Smooth muscle cell (in vitro differentiated cells): ENCODE measurements around the gene GTPBP4. TPM values are rescaled to one million over a fixed set of nuclear protein-coding genes. Genes with fewer than 3 reads are reported as not detected.

Source experiments
- DNase-seq: peaks from one replicate; lab custom pipeline; 2025; ENCODE audit not compliant: unreplicated experiment; lab: John Stamatoyannopoulos, UW
- H2AFZ ChIP-seq: fragments of 200-600 bp; sonication (generic); 2 replicates; pipeline ENCODE4 v1.6.0; 2016; ENCODE audit warnings: antibody characterized with exemption, low read depth, mild to moderate bottlenecking
- H3F3A ChIP-seq: fragments of 200-600 bp; sonication (generic); 2 replicates; pipeline ENCODE4 v1.6.0; 2017; ENCODE audit warnings: antibody characterized with exemption, low read depth
- H3K27ac ChIP-seq: fragments of 200-600 bp; sonication (generic); 2 replicates; pipeline ENCODE4 v1.5.1; 2016; ENCODE audit warnings: low read depth, mild to moderate bottlenecking
- H3K27me3 ChIP-seq: fragments of 200-600 bp; sonication (generic); 2 replicates; pipeline ENCODE4 v1.6.1; 2016; ENCODE audit warnings: low read depth, mild to moderate bottlenecking
- H3K36me3 ChIP-seq: fragments of 200-600 bp; sonication (generic); 2 replicates; pipeline ENCODE4 v1.5.1; 2016; ENCODE audit warnings: low read depth
- H3K4me1 ChIP-seq: fragments of 200-600 bp; sonication (generic); 2 replicates; pipeline ENCODE4 v1.5.1; 2016; ENCODE audit warnings: low read depth
- H3K4me2 ChIP-seq: fragments of 200-600 bp; sonication (generic); 2 replicates; pipeline ENCODE4 v1.6.0; 2016; ENCODE audit warnings: mild to moderate bottlenecking
- H3K4me3 ChIP-seq: fragments of 200-600 bp; sonication (generic); 2 replicates; pipeline ENCODE4 v1.5.1; 2016; ENCODE audit warnings: mild to moderate bottlenecking
- H3K79me2 ChIP-seq: fragments of 200-600 bp; sonication (generic); 2 replicates; pipeline ENCODE4 v1.6.0; 2016; ENCODE audit warnings: low read depth, mild to moderate bottlenecking
- H3K9ac ChIP-seq: fragments of 200-600 bp; sonication (generic); 2 replicates; pipeline ENCODE4 v1.6.0; 2016; ENCODE audit warnings: low read depth
- H3K9me3 ChIP-seq: fragments of 200-600 bp; sonication (generic); replicated peaks from 2 replicates; pipeline ENCODE4 v1.5.1; 2016; ENCODE audit warnings: low read depth
- H4K20me1 ChIP-seq: fragments of 200-600 bp; sonication (generic); 2 replicates; pipeline ENCODE4 v1.6.0; 2016; ENCODE audit warnings: low read depth
- CTCF ChIP-seq: fragments of 200-600 bp; sonication (generic); IDR thresholded peaks from 2 replicates; pipeline ENCODE4 v1.5.1; 2017; ENCODE audit warnings: borderline replicate concordance, mild to moderate bottlenecking, antibody characterized with exemption; ENCODE audit not compliant: insufficient read depth, poor library complexity, severe bottlenecking
- WGBS: methylation state at CpG from one replicate; pipeline ENCODE4 v1.1.7; 2016; ENCODE audit warnings: low lambda C conversion rate; 5-methylcytosine and 5-hydroxymethylcytosine counted together
- polyA plus RNA-seq: library from polyadenylated mRNA; unstranded; fragments of >200 nt; fragmentation: Nextera tagmentation; extraction: Ambion mirVana; gene quantifications from 2 replicates; pipeline ENCODE4 v1.2.1, GENCODE V29; 2016
- total RNA-seq: library from RNA; depleted of rRNA; stranded (reverse); fragments of >200 nt; gene quantifications from 2 replicates; pipeline ENCODE4 v1.2.3, GENCODE V29; 2014

Gene GTPBP4
- total and polyA plus RNA-seq, 2 experiments from 2014 or later: 42.5 to 52.1 TPM

GRCh38 chr10:1011696-1012095, 23.5 kb downstream of the GTPBP4 start:
- DNase-seq: no peak
- no peak overlapping the region for H3K27ac ChIP-seq
- WGBS: 99% methylated on average over 16 of the region's 16 CpGs
- H3F3A ChIP-seq: no peaks in the 10 kb centered on the region
- no peak overlapping the region for H3K4me3 ChIP-seq
- no peak overlapping the region for H3K9ac ChIP-seq
- no peaks in the 10 kb centered on the region for H3K9me3 ChIP-seq
- peaks cover 15% of the 10 kb centered on the region for H4K20me1 ChIP-seq
- TF ChIP-seq CTCF: no peak
- H2AFZ ChIP-seq: no peak overlapping the region
- peaks cover 5% of the 10 kb centered on the region for H3K79me2 ChIP-seq
- H3K27me3 ChIP-seq: no peaks in the 10 kb centered on the region
- H3K4me2 ChIP-seq: no peak overlapping the region
- H3K36me3 ChIP-seq: peaks cover 39% of the 10 kb centered on the region
- H3K4me1 ChIP-seq: no peaks in the 10 kb centered on the region

- H3K9ac ChIP-seq: no peak overlapping the region
- H3K27me3 ChIP-seq: no peaks in the 10 kb centered on the region
- peaks cover 5% of the 10 kb centered on the region for H3K79me2 ChIP-seq
- DNase-seq: no peak
- H4K20me1 ChIP-seq: peaks cover 8% of the 10 kb centered on the region
- TF ChIP-seq CTCF: no peak
- H3F3A ChIP-seq: peaks cover 5% of the 10 kb centered on the region
- WGBS: over 99% methylated on average over 9 of the region's 11 CpGs
- H3K4me1 ChIP-seq: no peaks in the 10 kb centered on the region
- H3K4me3 ChIP-seq: no peak overlapping the region
- H3K27ac ChIP-seq: no peak overlapping the region
- no peak overlapping the region for H2AFZ ChIP-seq
- peaks cover 29% of the 10 kb centered on the region for H3K36me3 ChIP-seq
- no peaks in the 10 kb centered on the region for H3K9me3 ChIP-seq
- H3K4me2 ChIP-seq: no peak overlapping the region
Observed at GRCh38 chr10:1015688-1016087, 27.5 kb downstream of the GTPBP4 start.

- Histone ChIP-seq H3K4me1 (no peaks in the 10 kb centered on the region), H3K9ac (no peak overlapping the region), H3F3A (peaks cover 5% of the 10 kb centered on the region), H3K4me3 (no peak overlapping the region), H2AFZ (no peak overlapping the region), H3K9me3 (no peaks in the 10 kb centered on the region), H3K27me3 (no peaks in the 10 kb centered on the region), H3K4me2 (no peak overlapping the region), H3K79me2 (no peaks in the 10 kb centered on the region), H3K27ac (no peak overlapping the region), H4K20me1 (peaks cover 5% of the 10 kb centered on the region), H3K36me3 (peaks cover 10% of the 10 kb centered on the region)
- no peak for TF ChIP-seq CTCF
- WGBS: 95% methylated on average over 10 of the region's 10 CpGs
- DNase-seq: no peak
Observed at GRCh38 chr10:1019362-1019761, 31.1 kb downstream of the GTPBP4 start.

GRCh38 chr10:1020460-1020859, 32.2 kb downstream of the GTPBP4 start:
- no peak for TF ChIP-seq CTCF
- 90% methylated on average over 10 of the region's 10 CpGs for WGBS

More at GRCh38 chr10:1020460-1020859, 32.2 kb downstream of the GTPBP4 start:
- Histone ChIP-seq H3K79me2 (no peaks in the 10 kb centered on the region), H3K4me3 (no peak overlapping the region), H4K20me1 (no peaks in the 10 kb centered on the region), H3K4me1 (no peaks in the 10 kb centered on the region), H2AFZ (no peak overlapping the region), H3K9ac (no peak overlapping the region), H3K36me3 (peaks cover 10% of the 10 kb centered on the region), H3K27me3 (no peaks in the 10 kb centered on the region), H3F3A (peaks cover 5% of the 10 kb centered on the region), H3K27ac (no peak overlapping the region), H3K4me2 (no peak overlapping the region), H3K9me3 (no peaks in the 10 kb centered on the region)
- DNase-seq: no peak
